Sigmoid colon (tissue), 7 donors: Measurements from ENCODE around the gene RNF224. TPM values are rescaled to one million over a fixed set of nuclear protein-coding genes. Genes with fewer than 3 reads are reported as not detected.
"Not testable (repeated sequence)": the region's sequence is repeated elsewhere in the genome, so short reads cannot be mapped to it uniquely, and the experiment has no call there.

Experiments
- DNase-seq: peaks from one replicate; pipeline ENCODE4 v3.0.0-alpha.2; 2019
- H3K27ac ChIP-seq, 4 donors: fragments of 200-600 bp; sonication (generic); one replicate each; pipeline ENCODE4 v1.5.1; 2016 to 2019; ENCODE audit warnings: mild to moderate bottlenecking in 1 of 4
- H3K27me3 ChIP-seq, 3 donors: fragments of 200-600 bp; sonication (generic); one replicate each; pipeline ENCODE4 v1.5.1; 2019; ENCODE audit warnings: mild to moderate bottlenecking in 1 of 3
- H3K36me3 ChIP-seq, 4 donors: fragments of 200-600 bp; sonication (generic); one replicate each; pipeline ENCODE4 v1.5.1; 2016 to 2019
- H3K4me1 ChIP-seq, 4 donors: fragments of 200-600 bp; sonication (generic); one replicate each; pipeline ENCODE4 v1.5.1; 2017 to 2019
- H3K4me3 ChIP-seq, 4 donors: fragments of 200-600 bp; sonication (generic); one replicate each; pipeline ENCODE4 v1.5.1; 2017 to 2019; ENCODE audit warnings: mild to moderate bottlenecking in 2 of 4, moderate library complexity in 1 of 4
- H3K9me3 ChIP-seq, 4 donors: fragments of 200-600 bp in 3 of 4; sonication (generic) in 3 of 4; one replicate each; pipeline versions ENCODE4 v1.5.1 to v1.6.1; 2013 to 2019
- CTCF ChIP-seq, 4 experiments: fragments of 450-650 bp in 3 of 4; fragments of 200-600 bp in 1 of 4; IDR thresholded peaks; one replicate each; pipeline ENCODE4 v1.5.1; 2016 to 2019; ENCODE audit warnings: antibody characterized with exemption in 4 of 4, mild to moderate bottlenecking in 3 of 4, moderate library complexity in 2 of 4
- EP300 ChIP-seq, 4 donors: sonication (generic); formaldehyde crosslinking; IDR thresholded peaks; one replicate each; pipeline ENCODE4 v1.6.1; 2017; ENCODE audit warnings: antibody characterized with exemption in 4 of 4
- POLR2A ChIP-seq, 2 donors: fragments of 450-650 bp; IDR thresholded peaks; one replicate each; pipeline ENCODE4 v1.6.1; 2016; ENCODE audit warnings: antibody characterized with exemption in 2 of 2, mild to moderate bottlenecking in 2 of 2, moderate library complexity in 2 of 2
- POLR2AphosphoS5 ChIP-seq, 4 donors: sonication (generic); formaldehyde crosslinking; IDR thresholded peaks; one replicate each; pipeline ENCODE4 v1.6.1; 2017; ENCODE audit warnings: antibody characterized with exemption in 4 of 4
- WGBS, 2 donors: extraction: QIAGEN DNeasy Blood & Tissue Kit; methylation state at CpG; one replicate each; pipeline ENCODE4 v1.1.7; 2013; 5-methylcytosine and 5-hydroxymethylcytosine counted together
- intact Hi-C: fragments of 100-400 bp; cut with DNase I; formaldehyde crosslinking; loops from one replicate; pipeline ENCODE4 v1.15.1; 2023
- polyA plus RNA-seq, 3 donors: library from polyadenylated mRNA; stranded (reverse); fragments of 200-250 nt; gene quantifications; one replicate each; pipeline ENCODE4 v1.2.3, GENCODE V29; 2013
- total RNA-seq, 4 donors: library from RNA; depleted of rRNA; stranded (reverse); fragments of >200 nt; gene quantifications; one replicate each; pipeline ENCODE4 v1.1.0, GENCODE V29; 2016
- donor health status: healthy with polysubstance abuse.
- donor health status: Bipolar disorder and iron deficiency.
- donor health status: healthy.

The RNF224 gene
- total and polyA plus RNA-seq, 7 donors: 0.04 TPM; not detected in 6

GRCh38 chr9:137256856-137257255, 29.6 kb downstream of the RNF224 start:
- Histone ChIP-seq H3K36me3 (peaks cover 0 to 31% (median 12%) of the 10 kb centered on the region in 4 donors), H3K4me3 (no peak overlapping the region), H3K27ac (no peak overlapping the region), H3K27me3 (peaks cover 0 to under 1% (median 0%) of the 10 kb centered on the region in 3 donors), H3K4me1 (peaks cover 0 to 27% (median 26%) of the 10 kb centered on the region in 4 donors), H3K9me3 (no peaks in the 10 kb centered on the region)
- DNase-seq: no peak
- 89 to 94% methylated on average over 15 of the region's 15 CpGs for WGBS, 2 donors
- TF ChIP-seq CTCF (IDR thresholded peaks at IDR 0.05) (no peak), EP300 (IDR thresholded peaks at IDR 0.05) (no peak), POLR2AphosphoS5 (IDR thresholded peaks at IDR 0.05) (no peak)
- intact Hi-C loops: no loop called here

- H3K36me3 ChIP-seq: peaks cover 9 to 63% (median 41%) of the 10 kb centered on the region in 4 donors
- peak in 3 of 4 experiments; percentile 35 to 51 (median 36) for TF ChIP-seq CTCF (IDR thresholded peaks at IDR 0.05)
- H3K4me3 ChIP-seq, H3K27me3 ChIP-seq, DNase-seq, H3K9me3 ChIP-seq, intact Hi-C loops, H3K27ac ChIP-seq, H3K4me1 ChIP-seq: not testable (repeated sequence)
- 35 to 49% methylated on average over 15 of the region's 15 CpGs for WGBS, 2 donors
These were observed 35.0 kb downstream of the RNF224 start for GRCh38 chr9:137262173-137262908.

GRCh38 chr9:137262909-137263285, 35.6 kb downstream of the RNF224 start:
- no peak for TF ChIP-seq POLR2A (IDR thresholded peaks at IDR 0.05)
- no peak for TF ChIP-seq EP300 (IDR thresholded peaks at IDR 0.05)
- TF ChIP-seq POLR2AphosphoS5 (IDR thresholded peaks at IDR 0.05): no peak
- no peak for TF ChIP-seq CTCF (IDR thresholded peaks at IDR 0.05)
- H3K4me1 ChIP-seq: no peaks in the 10 kb centered on the region
- H3K27me3 ChIP-seq: no peaks in the 10 kb centered on the region
- H3K36me3 ChIP-seq: peaks cover 9 to 64% (median 41%) of the 10 kb centered on the region in 4 donors
- no peak overlapping the region for H3K27ac ChIP-seq
- WGBS, 2 donors: 93 to 94% methylated on average over 24 of the region's 24 CpGs
- no peak for DNase-seq
- H3K4me3 ChIP-seq: no peak overlapping the region
- intact Hi-C loops: no loop called here
- no peaks in the 10 kb centered on the region for H3K9me3 ChIP-seq

GRCh38 chr9:137263506-137263905, 36.2 kb downstream of the RNF224 start:
- H3K27me3 ChIP-seq: no peaks in the 10 kb centered on the region
- no peak for DNase-seq
- H3K4me3 ChIP-seq: no peak overlapping the region
- no peaks in the 10 kb centered on the region for H3K9me3 ChIP-seq
- WGBS, 2 donors: 84 to 86% methylated on average over 10 of the region's 10 CpGs
- H3K4me1 ChIP-seq: peaks cover 0 to 5% (median 3%) of the 10 kb centered on the region in 4 donors
- intact Hi-C loops: no loop called here
- peaks cover 9 to 62% (median 41%) of the 10 kb centered on the region in 4 donors for H3K36me3 ChIP-seq
- TF ChIP-seq POLR2AphosphoS5 (IDR thresholded peaks at IDR 0.05) (no peak), POLR2A (IDR thresholded peaks at IDR 0.05) (no peak), EP300 (IDR thresholded peaks at IDR 0.05) (no peak), CTCF (IDR thresholded peaks at IDR 0.05) (no peak)
- no peak overlapping the region for H3K27ac ChIP-seq

DNA sequence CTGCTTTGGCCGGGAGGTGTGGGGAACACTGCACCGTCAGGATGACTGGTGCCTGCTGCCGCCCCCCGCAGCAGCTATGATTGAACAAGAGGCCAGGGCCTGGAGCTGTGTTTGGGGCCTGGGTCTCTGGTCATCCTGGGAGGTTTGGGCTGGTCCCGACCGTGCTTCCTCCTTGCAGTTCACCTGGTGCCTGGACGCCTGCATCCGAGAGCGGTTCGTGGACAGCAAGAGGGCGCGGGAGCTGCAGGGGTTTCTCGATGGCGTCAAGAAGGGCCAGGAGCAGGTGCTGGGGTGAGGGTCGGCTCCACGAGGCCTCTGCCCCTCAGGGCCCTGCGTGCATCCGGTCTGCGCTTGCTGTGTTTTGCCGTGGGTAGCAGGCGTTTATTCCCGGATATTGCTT, 36.8 kb downstream of the RNF224 start:
- DNase-seq: no peak
- WGBS, 2 donors: 95 to 96% methylated on average over 22 of the region's 22 CpGs
- Histone ChIP-seq H3K9me3 (no peaks in the 10 kb centered on the region), H3K27me3 (no peaks in the 10 kb centered on the region), H3K4me3 (no peak overlapping the region), H3K27ac (no peak overlapping the region), H3K36me3 (peaks cover 9 to 56% (median 36%) of the 10 kb centered on the region in 4 donors), H3K4me1 (peaks cover 0 to 11% (median 9%) of the 10 kb centered on the region in 4 donors)
- no peak for TF ChIP-seq EP300 (IDR thresholded peaks at IDR 0.05)
- intact Hi-C loops: no loop called here
